Smooth muscle cell (in vitro differentiated cells): ENCODE data around the gene PRDM15. TPM values are rescaled to one million over a fixed set of nuclear protein-coding genes. Genes with fewer than 3 reads are reported as not detected.

Source experiments
- DNase-seq: peaks from one replicate; lab custom pipeline; 2025; ENCODE audit not compliant: unreplicated experiment; lab: John Stamatoyannopoulos, UW
- H2AFZ ChIP-seq: fragments of 200-600 bp; sonication (generic); 2 replicates; pipeline ENCODE4 v1.6.0; 2016; ENCODE audit warnings: antibody characterized with exemption, low read depth, mild to moderate bottlenecking
- H3F3A ChIP-seq: fragments of 200-600 bp; sonication (generic); 2 replicates; pipeline ENCODE4 v1.6.0; 2017; ENCODE audit warnings: antibody characterized with exemption, low read depth
- H3K27ac ChIP-seq: fragments of 200-600 bp; sonication (generic); 2 replicates; pipeline ENCODE4 v1.5.1; 2016; ENCODE audit warnings: low read depth, mild to moderate bottlenecking
- H3K27me3 ChIP-seq: fragments of 200-600 bp; sonication (generic); 2 replicates; pipeline ENCODE4 v1.6.1; 2016; ENCODE audit warnings: low read depth, mild to moderate bottlenecking
- H3K36me3 ChIP-seq: fragments of 200-600 bp; sonication (generic); 2 replicates; pipeline ENCODE4 v1.5.1; 2016; ENCODE audit warnings: low read depth
- H3K4me1 ChIP-seq: fragments of 200-600 bp; sonication (generic); 2 replicates; pipeline ENCODE4 v1.5.1; 2016; ENCODE audit warnings: low read depth
- H3K4me2 ChIP-seq: fragments of 200-600 bp; sonication (generic); 2 replicates; pipeline ENCODE4 v1.6.0; 2016; ENCODE audit warnings: mild to moderate bottlenecking
- H3K4me3 ChIP-seq: fragments of 200-600 bp; sonication (generic); 2 replicates; pipeline ENCODE4 v1.5.1; 2016; ENCODE audit warnings: mild to moderate bottlenecking
- H3K79me2 ChIP-seq: fragments of 200-600 bp; sonication (generic); 2 replicates; pipeline ENCODE4 v1.6.0; 2016; ENCODE audit warnings: low read depth, mild to moderate bottlenecking
- H3K9ac ChIP-seq: fragments of 200-600 bp; sonication (generic); 2 replicates; pipeline ENCODE4 v1.6.0; 2016; ENCODE audit warnings: low read depth
- H3K9me3 ChIP-seq: fragments of 200-600 bp; sonication (generic); replicated peaks from 2 replicates; pipeline ENCODE4 v1.5.1; 2016; ENCODE audit warnings: low read depth
- H4K20me1 ChIP-seq: fragments of 200-600 bp; sonication (generic); 2 replicates; pipeline ENCODE4 v1.6.0; 2016; ENCODE audit warnings: low read depth
- WGBS: methylation state at CpG from one replicate; pipeline ENCODE4 v1.1.7; 2016; ENCODE audit warnings: low lambda C conversion rate; 5-methylcytosine and 5-hydroxymethylcytosine counted together
- polyA plus RNA-seq: library from polyadenylated mRNA; unstranded; fragments of >200 nt; fragmentation: Nextera tagmentation; extraction: Ambion mirVana; gene quantifications from 2 replicates; pipeline ENCODE4 v1.2.1, GENCODE V29; 2016
- total RNA-seq: library from RNA; depleted of rRNA; stranded (reverse); fragments of >200 nt; gene quantifications from 2 replicates; pipeline ENCODE4 v1.2.3, GENCODE V29; 2014
- TF ChIP-seq, protein P1 (sequence below): fragments of 200-600 bp; sonication (generic); IDR thresholded peaks from 2 replicates; pipeline ENCODE4 v1.5.1; 2017; ENCODE audit warnings: borderline replicate concordance, mild to moderate bottlenecking, antibody characterized with exemption; ENCODE audit not compliant: insufficient read depth, poor library complexity, severe bottlenecking

PRDM15 gene
- total and polyA plus RNA-seq, 2 experiments from 2014 or later = 2.0 to 6.8 TPM

GRCh38 chr21:41839387-41840000, 39.6 kb downstream of the PRDM15 start:
- 97% methylated on average over 21 of the region's 21 CpGs for WGBS
- Histone ChIP-seq H4K20me1 (no peaks in the 10 kb centered on the region), H2AFZ (no peak overlapping the region), H3F3A (no peaks in the 10 kb centered on the region), H3K27me3 (no peaks in the 10 kb centered on the region), H3K4me1 (no peaks in the 10 kb centered on the region), H3K9me3 (peaks cover 11% of the 10 kb centered on the region), H3K27ac (no peak overlapping the region), H3K79me2 (no peaks in the 10 kb centered on the region), H3K4me3 (no peak overlapping the region), H3K9ac (no peak overlapping the region), H3K36me3 (peaks cover 9% of the 10 kb centered on the region), H3K4me2 (no peak overlapping the region)
- DNase-seq = no peak
- TF ChIP-seq, protein P1, sequence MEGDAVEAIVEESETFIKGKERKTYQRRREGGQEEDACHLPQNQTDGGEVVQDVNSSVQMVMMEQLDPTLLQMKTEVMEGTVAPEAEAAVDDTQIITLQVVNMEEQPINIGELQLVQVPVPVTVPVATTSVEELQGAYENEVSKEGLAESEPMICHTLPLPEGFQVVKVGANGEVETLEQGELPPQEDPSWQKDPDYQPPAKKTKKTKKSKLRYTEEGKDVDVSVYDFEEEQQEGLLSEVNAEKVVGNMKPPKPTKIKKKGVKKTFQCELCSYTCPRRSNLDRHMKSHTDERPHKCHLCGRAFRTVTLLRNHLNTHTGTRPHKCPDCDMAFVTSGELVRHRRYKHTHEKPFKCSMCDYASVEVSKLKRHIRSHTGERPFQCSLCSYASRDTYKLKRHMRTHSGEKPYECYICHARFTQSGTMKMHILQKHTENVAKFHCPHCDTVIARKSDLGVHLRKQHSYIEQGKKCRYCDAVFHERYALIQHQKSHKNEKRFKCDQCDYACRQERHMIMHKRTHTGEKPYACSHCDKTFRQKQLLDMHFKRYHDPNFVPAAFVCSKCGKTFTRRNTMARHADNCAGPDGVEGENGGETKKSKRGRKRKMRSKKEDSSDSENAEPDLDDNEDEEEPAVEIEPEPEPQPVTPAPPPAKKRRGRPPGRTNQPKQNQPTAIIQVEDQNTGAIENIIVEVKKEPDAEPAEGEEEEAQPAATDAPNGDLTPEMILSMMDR = no peak

- Histone ChIP-seq H3F3A (no peaks in the 10 kb centered on the region), H3K4me1 (no peaks in the 10 kb centered on the region), H3K9me3 (peaks cover 11% of the 10 kb centered on the region), H3K79me2 (no peaks in the 10 kb centered on the region), H3K27me3 (no peaks in the 10 kb centered on the region), H3K9ac (no peak overlapping the region), H3K27ac (no peak overlapping the region), H2AFZ (no peak overlapping the region), H4K20me1 (no peaks in the 10 kb centered on the region), H3K4me2 (no peak overlapping the region), H3K4me3 (no peak overlapping the region), H3K36me3 (peaks cover 9% of the 10 kb centered on the region)
- no peak for DNase-seq
- WGBS = 94% methylated on average over 7 of the region's 7 CpGs
- TF ChIP-seq, protein P1 = no peak
Measured at GRCh38 chr21:41837756-41838297, 41.3 kb downstream of the PRDM15 start.

DNA sequence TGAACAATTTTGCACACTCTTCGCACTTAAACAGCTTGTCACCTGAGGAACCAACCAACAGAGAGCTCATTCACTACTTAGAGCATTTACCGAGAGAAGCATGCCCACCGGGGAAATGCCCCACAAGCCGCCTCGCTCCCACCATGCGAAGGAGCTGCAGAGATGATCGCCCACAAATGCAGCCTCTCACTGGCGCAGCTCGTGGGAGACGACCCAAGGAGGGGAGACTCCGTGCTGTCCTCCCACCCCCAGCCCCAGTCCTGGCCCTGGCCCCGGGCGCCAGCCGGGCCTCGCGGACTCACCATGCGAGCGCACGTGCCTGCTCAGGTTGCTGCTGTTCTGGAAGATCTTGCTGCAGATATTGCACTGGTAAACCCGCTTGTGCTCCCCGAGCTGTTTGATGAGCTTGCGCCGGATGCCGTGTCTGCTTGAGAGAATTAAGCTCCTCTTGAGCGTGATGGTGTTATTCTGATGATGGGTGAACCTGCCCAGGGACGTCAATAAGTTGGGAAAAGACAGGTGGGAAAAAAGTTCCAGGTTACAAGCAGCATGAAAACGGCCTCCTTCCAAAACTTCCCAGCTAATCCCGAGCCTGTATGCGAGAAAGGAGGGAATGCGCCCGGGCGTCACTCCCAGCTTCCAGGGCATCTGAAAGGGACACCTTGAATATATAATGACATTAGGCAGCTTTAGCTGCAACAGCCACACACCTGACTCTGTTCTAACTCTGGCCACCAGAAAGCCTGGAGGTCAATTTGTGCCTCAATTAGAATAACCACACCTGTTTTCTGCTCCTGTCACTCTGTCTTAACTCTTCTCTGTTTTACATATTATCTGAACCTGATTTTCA, 42.8 kb downstream of the PRDM15 start:
- Histone ChIP-seq H3K79me2 (no peaks in the 10 kb centered on the region), H4K20me1 (no peaks in the 10 kb centered on the region), H3K36me3 (no peaks in the 10 kb centered on the region), H2AFZ (no peak overlapping the region), H3F3A (no peaks in the 10 kb centered on the region), H3K9ac (no peak overlapping the region), H3K27me3 (no peaks in the 10 kb centered on the region), H3K9me3 (peaks cover 7% of the 10 kb centered on the region), H3K4me2 (no peak overlapping the region), H3K27ac (no peak overlapping the region), H3K4me1 (no peaks in the 10 kb centered on the region), H3K4me3 (no peak overlapping the region)
- 96% methylated on average over 32 of the region's 32 CpGs for WGBS
- TF ChIP-seq, protein P1 = no peak
- no peak for DNase-seq
